Endothelial cell of umbilical vein (primary cell): ENCODE measurements around the gene FAM83E.

Experiments used
- EZH2 ChIP-seq: IDR thresholded peaks from 2 replicates; pipeline ENCODE4 v1.6.1; 2012; ENCODE audit warnings: borderline replicate concordance, low read depth, mild to moderate bottlenecking, moderate library complexity, low read length, inconsistent platforms; ENCODE audit not compliant: severe bottlenecking
- FOS ChIP-seq: IDR thresholded peaks from 2 replicates; pipeline ENCODE4 v1.6.1; 2011; ENCODE audit warnings: mild to moderate bottlenecking, low read length, moderate library complexity, borderline replicate concordance; ENCODE audit not compliant: insufficient read depth
- GATA2 ChIP-seq: IDR thresholded peaks from 2 replicates; pipeline ENCODE4 v1.7.0; 2011; ENCODE audit warnings: low read depth, mild to moderate bottlenecking, moderate library complexity, mixed read lengths, low read length; ENCODE audit not compliant: insufficient read length, insufficient read depth
- JUN ChIP-seq: IDR thresholded peaks from 2 replicates; pipeline ENCODE4 v1.6.1; 2011; ENCODE audit warnings: borderline replicate concordance, low read depth; ENCODE audit not compliant: insufficient read length, insufficient read depth
- MYC ChIP-seq: IDR thresholded peaks from one replicate; pipeline ENCODE4 v1.6.1; 2011; ENCODE audit warnings: mild to moderate bottlenecking, low read depth, low read length
- POLR2A ChIP-seq: IDR thresholded peaks from 2 replicates; pipeline ENCODE4 v1.6.1; 2012; ENCODE audit warnings: low read depth, mild to moderate bottlenecking, control low read depth, low read length
- POLR2AphosphoS5 ChIP-seq: IDR thresholded peaks from 2 replicates; pipeline ENCODE4 v1.6.1; 2012; ENCODE audit warnings: low read depth, mild to moderate bottlenecking, control low read depth, low read length, moderate library complexity; ENCODE audit not compliant: insufficient read depth
- TF ChIP-seq, protein P1 (sequence below), 2 donors: IDR thresholded peaks; 1 replicate in 1 of 2; 2 replicates in 1 of 2; pipeline ENCODE4 v1.5.1; 2011; ENCODE audit warnings: low read length in 2 of 2, mild to moderate bottlenecking in 2 of 2, moderate library complexity in 2 of 2, control low read depth in 1 of 2, inconsistent platforms in 1 of 2, low read depth in 1 of 2; ENCODE audit not compliant: insufficient read depth in 1 of 2; ENCODE audit errors: extremely low read depth in 1 of 2
- TF ChIP-seq, protein P2 (sequence below): IDR thresholded peaks from 2 replicates; pipeline ENCODE4 v1.6.1; 2011; ENCODE audit not compliant: insufficient read depth, insufficient read length

DNA sequence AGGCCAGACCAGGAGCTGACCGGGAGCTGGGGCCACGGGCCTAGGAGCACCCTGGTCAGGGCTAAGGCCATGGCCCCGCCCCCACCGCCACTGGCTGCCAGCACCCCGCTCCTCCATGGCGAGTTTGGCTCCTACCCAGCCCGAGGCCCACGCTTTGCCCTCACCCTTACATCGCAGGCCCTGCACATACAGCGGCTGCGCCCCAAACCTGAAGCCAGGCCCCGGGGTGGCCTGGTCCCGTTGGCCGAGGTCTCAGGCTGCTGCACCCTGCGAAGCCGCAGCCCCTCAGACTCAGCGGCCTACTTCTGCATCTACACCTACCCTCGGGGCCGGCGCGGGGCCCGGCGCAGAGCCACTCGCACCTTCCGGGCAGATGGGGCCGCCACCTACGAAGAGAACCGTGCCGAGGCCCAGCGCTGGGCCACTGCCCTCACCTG is 11.0 kb upstream of the FAM83E start:
- TF ChIP-seq, protein P1, sequence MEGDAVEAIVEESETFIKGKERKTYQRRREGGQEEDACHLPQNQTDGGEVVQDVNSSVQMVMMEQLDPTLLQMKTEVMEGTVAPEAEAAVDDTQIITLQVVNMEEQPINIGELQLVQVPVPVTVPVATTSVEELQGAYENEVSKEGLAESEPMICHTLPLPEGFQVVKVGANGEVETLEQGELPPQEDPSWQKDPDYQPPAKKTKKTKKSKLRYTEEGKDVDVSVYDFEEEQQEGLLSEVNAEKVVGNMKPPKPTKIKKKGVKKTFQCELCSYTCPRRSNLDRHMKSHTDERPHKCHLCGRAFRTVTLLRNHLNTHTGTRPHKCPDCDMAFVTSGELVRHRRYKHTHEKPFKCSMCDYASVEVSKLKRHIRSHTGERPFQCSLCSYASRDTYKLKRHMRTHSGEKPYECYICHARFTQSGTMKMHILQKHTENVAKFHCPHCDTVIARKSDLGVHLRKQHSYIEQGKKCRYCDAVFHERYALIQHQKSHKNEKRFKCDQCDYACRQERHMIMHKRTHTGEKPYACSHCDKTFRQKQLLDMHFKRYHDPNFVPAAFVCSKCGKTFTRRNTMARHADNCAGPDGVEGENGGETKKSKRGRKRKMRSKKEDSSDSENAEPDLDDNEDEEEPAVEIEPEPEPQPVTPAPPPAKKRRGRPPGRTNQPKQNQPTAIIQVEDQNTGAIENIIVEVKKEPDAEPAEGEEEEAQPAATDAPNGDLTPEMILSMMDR (IDR thresholded peaks at IDR 0.05; ENCODE audit: extremely low read depth in 1 of 2, insufficient read depth in 1 of 2, low read depth in 1 of 2, low read length in 2 of 2): no peak
- TF ChIP-seq POLR2A (no peak), JUN (no peak), POLR2AphosphoS5 (no peak), EZH2 (no peak), FOS (no peak), MYC (no peak), GATA2 (no peak)
- TF ChIP-seq, protein P2, sequence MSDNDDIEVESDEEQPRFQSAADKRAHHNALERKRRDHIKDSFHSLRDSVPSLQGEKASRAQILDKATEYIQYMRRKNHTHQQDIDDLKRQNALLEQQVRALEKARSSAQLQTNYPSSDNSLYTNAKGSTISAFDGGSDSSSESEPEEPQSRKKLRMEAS: no peak
